ENCODE measurements around the gene ANGPTL4.
"Not testable (repeated sequence)": the region's sequence is repeated elsewhere in the genome, so short reads cannot be mapped to it uniquely, and the experiment has no call there.

The ANGPTL4 gene

GRCh38 chr19:8389891-8390616 is 26.1 kb downstream of the ANGPTL4 start, which contains the start of gene RAB11B:
TSS of gene RAB11B (plus strand) at chr19:8390360. CDS start at chr19:8390417, 57 bp downstream.
- peak; percentile 99 for DNase-seq (ENCODE audit: low spot score)

- peak; percentile 96 for DNase-seq (ENCODE audit: low spot score)
Measured at GRCh38 chr19:8390617-8390981, 26.6 kb downstream of the ANGPTL4 start.

DNA sequence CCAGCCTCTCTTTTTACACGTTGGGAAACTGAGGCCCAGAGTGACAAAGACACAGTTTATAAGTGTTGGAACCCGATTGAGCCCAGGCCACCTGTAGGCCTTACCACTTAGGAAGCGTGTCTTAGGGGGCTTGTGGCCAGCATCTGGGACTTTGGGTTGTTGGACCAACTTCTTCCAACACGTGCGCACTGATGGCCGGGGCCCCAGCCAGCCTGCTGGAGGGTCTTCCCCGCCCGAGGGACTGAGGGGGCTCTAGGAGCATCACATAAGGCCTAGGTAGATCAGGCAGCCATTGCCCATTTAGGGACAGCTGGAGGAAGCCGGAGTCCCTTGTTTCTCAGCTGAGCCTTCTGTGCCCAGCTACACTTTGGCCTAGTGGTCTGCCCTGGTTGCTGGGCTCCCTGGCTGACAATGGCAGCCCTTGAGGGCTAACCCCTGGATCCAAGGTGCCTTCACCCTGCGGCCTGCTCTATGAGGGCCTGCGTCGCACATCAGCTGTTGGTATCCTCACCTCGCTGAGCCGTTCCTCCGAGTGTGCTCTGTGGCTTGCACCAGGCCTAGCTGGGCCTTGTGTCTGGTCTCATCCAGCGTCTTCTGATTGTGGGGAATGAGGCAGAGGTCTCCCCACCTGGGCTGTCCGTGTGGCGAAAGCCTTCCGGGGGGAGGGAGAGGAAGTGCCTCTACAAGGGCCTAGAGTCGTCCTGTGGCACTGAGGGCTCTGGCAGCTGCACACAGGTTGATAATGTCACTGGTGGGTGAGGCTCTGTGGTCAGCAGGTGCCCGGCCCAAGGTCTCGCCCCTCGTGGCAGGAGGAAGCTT is 27.5 kb downstream of the ANGPTL4 start:
- DNase-seq (ENCODE audit: low spot score): no peak

- no peak for DNase-seq (ENCODE audit: low spot score)
Measured at GRCh38 chr19:8392017-8392591, 28.1 kb downstream of the ANGPTL4 start.

DNA sequence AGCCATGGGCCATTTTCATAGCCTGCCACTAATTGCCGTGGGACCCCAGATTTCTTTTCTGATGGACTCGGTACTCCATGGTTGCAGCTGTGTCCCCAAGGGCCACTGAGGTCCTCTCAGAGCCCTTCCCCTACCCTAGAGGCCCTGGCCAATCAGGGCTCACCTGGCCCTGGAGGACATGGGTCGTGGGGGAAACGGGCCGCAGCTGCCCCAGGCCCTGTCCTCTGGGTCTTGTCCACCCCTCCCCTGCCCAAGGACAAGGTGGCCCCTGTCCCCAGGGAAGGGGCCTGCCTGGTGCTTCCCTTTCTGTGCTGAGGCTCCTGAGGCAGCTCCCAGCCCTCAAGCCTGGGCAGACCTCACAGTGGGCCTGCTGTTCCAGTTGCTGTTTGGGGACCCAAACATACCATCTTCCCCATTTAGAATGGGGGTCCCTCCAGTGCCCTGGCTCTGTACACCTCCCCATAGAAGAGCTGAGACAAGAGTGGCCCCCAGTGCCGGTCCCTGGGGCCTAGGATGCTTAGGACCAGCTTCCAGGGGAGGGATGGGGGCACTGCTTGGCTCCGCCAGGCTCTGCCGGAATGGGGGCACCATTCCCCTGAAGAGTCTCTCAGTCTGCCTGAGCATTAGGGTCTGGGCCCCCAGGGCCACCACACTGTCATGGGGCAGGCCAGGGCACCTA is 29.4 kb downstream of the ANGPTL4 start:
- no peak for DNase-seq (ENCODE audit: low spot score)

DNA sequence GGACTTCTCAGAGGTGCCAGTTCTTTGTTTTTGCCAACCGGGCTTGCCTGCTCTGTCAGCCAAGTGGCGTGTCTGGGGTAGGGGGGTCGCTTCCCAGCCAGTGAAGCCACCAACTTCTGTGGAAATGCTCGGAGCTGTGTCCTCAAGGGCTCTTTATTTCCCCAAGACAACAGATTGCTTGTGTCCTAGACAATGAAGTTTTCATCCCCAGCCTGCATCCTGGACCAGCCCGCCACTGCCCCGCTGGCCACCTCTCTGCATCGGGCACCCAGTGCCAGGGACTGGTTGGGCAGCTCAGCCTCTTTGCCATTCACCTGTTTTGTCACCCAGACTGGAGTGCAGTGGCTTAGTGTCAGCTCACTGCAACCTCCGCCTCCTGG is 29.9 kb downstream of the ANGPTL4 start:
- no peak for DNase-seq (ENCODE audit: low spot score)

DNA sequence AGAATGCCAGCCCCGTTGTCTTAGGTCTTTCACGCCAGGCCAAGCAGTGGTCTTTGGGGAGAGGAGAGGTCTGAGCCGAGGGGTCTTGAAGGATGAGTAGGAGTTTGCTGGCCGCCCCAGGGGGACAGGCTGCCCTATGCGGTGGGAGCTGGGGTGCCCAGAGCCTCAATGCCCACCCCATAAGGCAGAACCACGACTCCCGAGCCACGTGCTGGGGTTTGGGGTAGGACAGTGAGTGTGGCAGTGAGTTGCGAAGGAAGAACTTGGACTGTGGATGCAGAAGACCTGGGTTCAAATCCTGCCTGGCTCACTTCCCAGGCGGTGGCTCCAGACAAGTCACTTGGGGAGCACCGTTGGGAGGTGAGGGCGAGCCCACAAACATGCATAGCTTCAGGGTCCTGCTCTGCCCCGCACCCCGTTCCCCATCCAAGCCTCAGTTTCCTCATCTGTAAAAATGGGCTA is 31.7 kb downstream of the ANGPTL4 start:
- DNase-seq (ENCODE audit: low spot score): no peak

- no peak for DNase-seq (ENCODE audit: low spot score)
Measured at GRCh38 chr19:8396185-8396562, 32.2 kb downstream of the ANGPTL4 start.

- no peak for DNase-seq (ENCODE audit: low spot score)
Measured at GRCh38 chr19:8396563-8397203, 32.7 kb downstream of the ANGPTL4 start.

- no peak for DNase-seq (ENCODE audit: low spot score)
Measured at GRCh38 chr19:8397271-8397670, 33.3 kb downstream of the ANGPTL4 start.

DNA sequence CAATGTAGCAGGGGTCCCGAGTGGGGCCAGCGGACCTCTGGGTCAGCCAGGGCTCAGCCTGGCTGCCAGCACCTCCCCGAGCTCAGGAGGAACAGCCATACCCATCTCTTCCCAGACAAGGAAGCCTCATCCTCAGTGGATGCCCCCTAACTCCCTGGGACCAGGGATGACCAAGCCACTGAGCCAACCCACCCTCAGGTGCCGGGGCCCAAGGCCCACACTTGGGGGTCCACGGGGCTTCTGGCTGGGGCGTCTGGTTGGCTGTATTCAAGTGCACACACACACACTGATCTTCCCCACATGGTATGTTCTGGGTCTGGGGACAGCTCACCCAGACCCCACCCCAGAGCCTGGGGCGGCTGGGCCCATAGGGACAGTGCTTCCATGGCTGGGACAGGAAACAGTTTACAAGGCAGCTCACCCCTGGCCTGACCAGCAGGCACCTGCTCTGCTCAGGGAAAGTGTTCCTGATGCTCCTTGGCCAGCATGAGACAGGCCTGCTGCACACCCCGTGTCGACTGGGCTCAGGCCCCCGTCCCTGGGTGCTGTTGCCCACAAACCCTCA is 33.9 kb downstream of the ANGPTL4 start:
- no peak for DNase-seq (ENCODE audit: low spot score)

DNA sequence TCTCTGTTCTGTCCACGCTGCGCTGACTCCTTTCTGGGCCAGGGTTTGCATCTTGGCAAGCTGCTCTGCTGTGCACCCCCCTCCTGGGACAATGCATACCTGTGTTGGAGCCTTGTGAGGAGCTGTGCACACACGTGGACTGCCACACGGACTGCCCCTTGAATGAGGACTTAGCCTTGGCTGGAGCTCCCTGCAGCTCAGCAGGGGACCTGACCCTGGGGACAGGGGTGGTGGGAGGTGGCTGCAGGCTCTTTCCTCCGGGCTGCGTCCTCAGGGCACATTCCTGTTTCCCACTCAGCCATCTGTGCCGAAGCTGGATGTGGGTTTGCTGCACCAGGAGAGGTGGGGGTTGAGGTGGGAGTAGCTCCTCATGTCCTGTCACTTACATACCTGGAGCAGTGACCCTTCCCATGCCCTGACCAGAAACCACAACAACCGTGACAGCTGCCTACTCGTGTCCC is 34.4 kb downstream of the ANGPTL4 start:
- DNase-seq (ENCODE audit: low spot score): no peak

- DNase-seq (ENCODE audit: low spot score): no peak
Measured at GRCh38 chr19:8399681-8400188, 35.8 kb downstream of the ANGPTL4 start.

- no peak for DNase-seq (ENCODE audit: low spot score)
Measured at GRCh38 chr19:8401981-8402411, 38.0 kb downstream of the ANGPTL4 start.

- DNase-seq (ENCODE audit: low spot score): no peak
Measured at GRCh38 chr19:8403098-8403819, 39.3 kb downstream of the ANGPTL4 start.

DNA sequence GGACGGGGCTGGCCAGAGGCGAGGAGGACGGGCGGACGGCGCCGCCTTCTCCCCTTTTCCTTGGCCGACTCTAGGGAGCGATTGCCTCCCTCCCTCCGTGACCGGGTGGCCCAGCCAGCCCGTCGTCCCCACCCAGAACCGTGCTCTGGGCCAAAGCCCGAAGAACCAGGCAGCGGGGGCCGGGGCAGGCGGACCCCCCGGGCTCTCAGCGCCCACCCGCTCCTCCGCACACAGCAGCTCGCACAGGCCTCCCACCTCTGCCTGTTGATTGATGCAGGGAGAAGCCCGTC is 39.8 kb downstream of the ANGPTL4 start:
- DNase-seq (ENCODE audit: low spot score): no peak

DNA sequence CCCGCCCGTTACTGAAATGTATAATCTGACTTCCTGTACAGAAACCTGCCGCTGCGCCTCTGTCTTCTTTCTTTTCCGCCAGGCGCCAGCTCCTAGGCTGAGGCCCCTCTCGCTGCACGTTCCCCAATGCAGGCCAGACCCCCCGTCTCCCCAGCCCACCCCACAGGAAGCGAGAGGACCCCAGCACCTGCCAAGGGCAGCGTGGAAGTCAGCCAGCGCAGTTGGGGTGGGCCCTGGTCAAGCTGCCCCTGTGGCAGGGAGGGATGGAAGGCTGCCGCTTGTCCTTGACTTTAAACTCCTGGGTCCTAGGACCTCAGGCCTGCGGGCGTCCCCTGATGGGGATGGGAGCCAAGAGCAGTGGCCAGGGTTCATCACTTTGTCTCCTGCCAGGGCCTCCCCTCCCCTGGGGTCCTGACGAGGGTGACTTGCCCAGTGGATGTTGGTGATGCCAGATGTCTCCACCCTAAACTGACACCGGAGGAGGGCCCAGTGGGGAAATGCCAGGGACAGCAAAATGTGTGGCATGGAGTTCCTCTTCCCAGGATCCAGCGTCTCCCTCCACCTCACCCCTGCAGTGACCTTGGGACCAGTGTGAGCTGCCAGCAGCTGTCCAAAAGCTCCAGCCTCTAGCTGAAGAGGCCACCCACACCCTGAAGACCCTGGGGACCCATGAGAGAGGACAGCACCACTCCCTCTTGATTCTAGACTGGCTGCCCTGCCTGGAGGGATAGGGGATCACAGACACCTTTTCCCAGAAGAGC is 40.6 kb downstream of the ANGPTL4 start:
- no peak for DNase-seq (ENCODE audit: low spot score)

- not testable (repeated sequence) for DNase-seq (ENCODE audit: low spot score)
Measured at GRCh38 chr19:8410718-8411117, 46.8 kb downstream of the ANGPTL4 start.

GRCh38 chr19:8412783-8413628 is 49.1 kb downstream of the ANGPTL4 start, which contains the start of gene MARCHF2:
TSS of gene MARCHF2 (plus strand) at chr19:8413305. CDS start at chr19:8421841, 8,536 bp downstream.
- peak; percentile 99 for DNase-seq (ENCODE audit: low spot score)
